Raji (cell line): Measurements from ENCODE around the gene TFIP11.

Source experiments
- POLR2A ChIP-seq: IDR thresholded peaks from 2 replicates; pipeline ENCODE4 v1.6.1; 2011; ENCODE audit warnings: low read depth, low read length, control low read depth; ENCODE audit not compliant: insufficient read depth

TFIP11 gene

DNA sequence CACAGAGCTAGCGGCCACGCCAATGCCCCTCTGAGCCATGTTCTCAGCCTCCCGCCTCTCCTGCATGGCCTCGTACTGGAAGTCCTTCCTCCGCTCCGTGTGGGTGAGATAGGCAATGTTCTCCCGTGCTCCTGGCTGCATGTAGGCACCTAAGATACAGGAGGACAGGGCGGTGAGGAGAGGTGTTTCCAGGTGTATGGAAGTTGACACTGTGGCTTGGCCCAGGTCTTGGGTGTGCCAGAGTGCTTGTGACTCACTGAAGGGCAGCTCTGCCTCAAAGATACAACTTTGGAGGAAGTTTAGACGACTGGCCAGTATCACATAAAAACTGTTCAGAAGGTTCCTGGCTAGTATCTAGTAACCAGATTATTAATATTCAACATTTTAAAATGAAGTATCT lies 20.1 kb downstream of the TFIP11 start:
- TF ChIP-seq POLR2A = no peak

DNA sequence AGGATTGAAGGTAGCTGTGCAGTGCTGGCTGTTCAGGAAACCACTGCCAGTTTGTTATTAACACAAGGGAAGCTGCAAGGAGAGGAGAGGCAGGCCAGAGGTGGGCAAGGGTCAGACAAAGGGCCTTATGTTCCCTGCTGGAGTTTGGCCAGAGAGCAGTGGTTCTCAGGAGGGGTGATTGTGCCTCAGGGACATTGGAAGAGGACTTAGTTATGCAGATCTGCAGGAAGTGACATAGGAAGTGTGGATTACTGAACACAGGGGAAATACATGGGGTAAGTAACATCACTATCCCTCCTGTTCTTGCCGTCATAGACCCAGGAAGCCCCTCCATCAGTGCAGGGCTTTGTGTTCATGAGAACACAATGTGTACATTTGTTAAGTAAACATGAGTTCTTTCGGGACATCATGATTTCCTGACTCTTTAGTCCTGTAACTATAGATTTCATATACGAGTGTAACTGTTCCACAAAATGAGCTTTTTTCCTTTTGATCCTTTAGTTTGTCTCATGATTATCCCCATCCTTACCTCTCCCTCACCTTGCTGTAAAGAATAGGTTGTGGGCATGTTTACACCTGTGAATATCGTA lies 22.7 kb downstream of the TFIP11 start:
- no peak for TF ChIP-seq POLR2A

DNA sequence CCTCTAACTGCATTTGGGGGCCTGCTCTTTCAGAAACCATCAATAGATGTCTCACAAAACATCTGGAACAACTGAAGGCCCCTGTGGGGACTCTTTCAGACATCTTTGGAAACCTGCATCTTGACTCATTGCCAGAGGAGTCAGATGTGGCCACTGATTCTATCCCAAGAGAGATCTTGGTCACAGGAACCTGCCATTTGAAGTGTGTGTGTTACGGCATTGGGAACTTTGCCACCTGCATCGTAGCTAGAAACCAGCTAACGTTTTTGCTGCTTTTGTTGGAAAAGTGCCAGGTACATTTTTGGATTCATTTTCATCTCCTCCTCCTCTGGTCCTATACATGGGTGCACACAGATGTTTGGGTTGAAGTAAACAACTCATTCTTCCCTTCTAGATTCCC lies 24.3 kb downstream of the TFIP11 start:
- no peak for TF ChIP-seq POLR2A

DNA sequence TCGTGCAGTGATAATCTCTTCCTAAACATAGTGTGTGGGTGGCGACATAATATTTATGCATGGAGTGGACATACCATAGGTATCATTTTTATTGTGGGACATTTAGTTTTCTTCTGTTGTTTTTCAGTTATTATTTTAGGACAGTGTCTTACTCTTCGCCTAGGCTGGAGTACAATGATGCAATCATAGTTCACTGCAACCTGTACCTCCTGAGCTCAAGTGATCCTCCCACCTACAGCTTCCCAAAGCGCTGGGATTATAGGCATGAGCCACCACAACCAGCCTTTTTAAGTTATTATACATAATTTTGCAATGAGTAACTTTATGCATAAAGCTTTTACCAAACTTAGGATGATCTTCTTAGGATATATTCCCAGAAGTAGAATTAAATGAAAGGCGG lies 25.9 kb downstream of the TFIP11 start:
- no peak for TF ChIP-seq POLR2A

DNA sequence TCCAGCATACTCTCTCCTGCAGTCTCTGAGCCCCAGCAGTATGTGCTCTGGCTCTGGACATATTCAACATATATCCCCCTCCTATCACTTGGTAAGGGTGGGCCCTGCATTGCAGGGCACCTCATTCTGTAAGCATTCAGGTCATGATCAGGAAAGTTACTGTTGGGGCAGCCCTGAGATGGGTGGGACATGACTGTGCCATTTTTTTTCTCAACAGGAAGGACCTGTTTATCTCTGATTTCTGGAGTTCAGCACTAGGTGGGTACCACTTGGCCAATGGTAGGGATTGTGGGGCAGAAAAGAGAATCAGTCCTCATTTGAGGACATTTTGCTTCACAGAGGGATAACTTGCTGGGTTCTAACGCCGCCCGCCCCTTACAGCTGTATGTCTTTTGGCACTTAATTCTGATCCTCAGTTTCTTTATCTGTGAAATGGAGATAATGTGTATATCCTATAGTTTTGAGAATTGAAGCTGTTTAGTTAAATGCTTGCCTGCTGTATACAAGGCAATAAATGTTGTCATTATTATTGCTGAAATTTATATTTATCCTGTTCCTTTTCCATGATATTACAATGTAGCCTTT lies 26.4 kb downstream of the TFIP11 start:
- TF ChIP-seq POLR2A = no peak

DNA sequence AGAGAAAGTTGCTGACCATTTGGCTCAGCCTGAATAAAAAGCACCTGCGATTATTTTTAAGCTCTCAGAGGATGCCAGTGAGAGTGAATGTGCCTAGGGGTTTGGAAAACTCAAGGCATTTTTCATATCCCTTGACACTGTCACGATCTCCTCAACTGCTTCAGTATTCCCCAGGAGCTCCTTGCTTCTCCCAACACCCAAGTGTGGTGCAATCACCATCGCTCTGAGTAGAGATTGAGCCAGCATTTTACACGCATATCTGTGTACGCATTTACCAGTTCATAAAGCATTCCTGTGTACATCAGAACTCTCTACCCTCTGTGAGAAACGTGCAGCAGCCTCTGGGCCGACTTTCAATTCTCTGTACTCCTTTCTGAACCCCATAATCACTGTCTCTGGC lies 27.3 kb downstream of the TFIP11 start:
- TF ChIP-seq POLR2A = no peak

DNA sequence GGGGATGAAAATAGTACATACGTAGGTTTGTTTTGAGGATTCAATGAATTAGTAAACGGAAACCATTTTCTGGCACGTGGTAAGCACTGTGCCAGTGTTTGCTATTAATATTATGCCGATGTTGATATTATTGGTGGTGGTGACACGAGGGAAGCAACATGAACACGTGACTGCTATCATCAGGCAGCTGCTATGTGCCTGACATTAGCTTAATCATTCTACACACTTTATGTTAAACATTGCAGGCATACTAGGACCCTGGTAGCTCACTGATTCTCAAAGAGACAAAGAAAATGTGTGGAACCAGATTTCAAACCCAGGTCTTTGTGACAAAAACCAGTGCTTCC lies 27.9 kb downstream of the TFIP11 start:
- no peak for TF ChIP-seq POLR2A

DNA sequence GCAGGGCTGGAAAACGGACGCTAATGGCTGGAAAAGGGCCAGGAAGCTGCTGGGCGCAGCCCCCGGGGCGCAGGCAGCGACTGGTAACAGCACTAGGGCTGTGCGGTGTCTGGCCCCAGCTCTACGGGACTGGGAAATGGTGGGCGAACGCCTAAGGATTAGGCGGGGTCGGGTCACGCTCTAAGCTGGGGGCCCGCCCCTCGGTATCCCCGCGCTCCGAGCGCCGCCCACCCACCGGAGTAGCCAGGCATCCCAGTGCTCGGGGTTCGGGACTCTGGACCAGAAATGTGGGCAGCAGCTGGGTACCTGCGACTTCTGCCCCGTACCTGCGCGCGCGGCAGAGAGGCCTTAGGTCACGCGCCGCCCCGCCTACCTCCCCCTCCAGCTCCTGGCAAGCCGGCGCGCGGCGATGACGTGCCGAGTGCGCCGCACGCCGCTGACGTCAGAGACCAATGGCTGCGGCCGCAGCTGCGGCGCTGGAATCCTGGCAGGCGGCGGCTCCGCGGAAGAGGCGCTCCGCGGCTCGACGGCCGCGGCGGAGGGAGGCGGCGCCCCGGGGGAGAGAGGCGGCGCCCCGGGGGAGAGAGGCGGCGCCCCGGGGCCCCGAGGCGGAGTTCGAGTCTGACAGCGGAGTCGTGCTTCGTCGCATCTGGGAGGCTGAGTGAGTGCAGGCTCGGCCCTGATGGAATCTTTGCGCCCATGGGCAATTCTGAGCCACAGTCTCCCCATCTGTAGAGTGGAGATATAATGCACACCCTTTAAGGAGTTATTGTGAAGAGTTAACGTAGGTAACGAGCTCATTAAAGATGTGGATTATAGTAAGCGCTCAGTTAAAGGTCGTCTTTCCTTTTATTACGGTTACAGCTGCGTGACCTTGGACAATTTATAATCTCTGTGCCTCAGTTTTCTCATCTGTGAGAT lies 28.6 kb downstream of the TFIP11 start, which contains the start of the genes HPS4 and SRRD:
Gene HPS4, minus strand, starts transcription at position 345 of the 921 bp plus-strand sequence. CDS start 2,021 bp downstream, outside the sequence.
Gene SRRD, plus strand, starts transcription at position 439 of the 921 bp plus-strand sequence. Its CDS starts 14 bp downstream, at position 453.
- peak; percentile 87 for TF ChIP-seq POLR2A

DNA sequence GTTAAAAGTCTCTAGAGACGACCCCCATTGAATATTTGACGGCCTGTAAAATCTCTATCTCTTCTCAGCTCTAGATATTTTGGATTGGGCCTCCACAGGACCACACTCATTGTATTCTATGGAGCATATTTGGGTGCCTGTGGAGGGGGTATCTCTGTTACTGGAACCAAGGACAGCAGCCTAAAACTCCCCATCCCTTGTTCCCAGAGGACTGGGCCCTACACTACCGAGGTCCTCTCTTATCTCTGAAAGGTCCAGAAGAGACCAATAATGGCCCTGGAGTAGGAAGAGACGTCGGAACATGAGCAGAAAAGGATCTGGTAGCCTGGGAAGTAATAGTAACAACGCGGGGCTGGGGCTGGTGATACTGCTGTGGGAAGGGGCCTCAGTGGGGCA lies 29.2 kb downstream of the TFIP11 start:
- TF ChIP-seq POLR2A = no peak

DNA sequence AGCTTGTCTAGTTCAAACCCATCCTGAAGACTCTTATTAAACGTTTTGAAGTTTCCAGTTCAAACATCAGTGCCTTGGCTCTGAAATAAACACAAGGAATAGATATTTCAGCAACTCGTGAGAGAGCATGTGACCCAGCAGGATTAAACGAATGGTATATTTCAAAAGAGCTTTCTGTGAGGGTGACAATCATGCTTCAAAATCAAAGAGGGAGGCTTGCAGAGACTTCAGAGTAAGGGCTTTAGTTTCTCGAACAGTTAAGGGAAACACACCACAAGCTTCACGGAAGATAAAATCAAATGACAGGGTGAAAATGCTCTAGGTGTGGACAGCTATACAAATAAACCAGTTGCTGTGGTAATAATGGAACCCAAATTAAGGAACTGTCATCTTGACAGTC lies 30.1 kb downstream of the TFIP11 start:
- TF ChIP-seq POLR2A = no peak

DNA sequence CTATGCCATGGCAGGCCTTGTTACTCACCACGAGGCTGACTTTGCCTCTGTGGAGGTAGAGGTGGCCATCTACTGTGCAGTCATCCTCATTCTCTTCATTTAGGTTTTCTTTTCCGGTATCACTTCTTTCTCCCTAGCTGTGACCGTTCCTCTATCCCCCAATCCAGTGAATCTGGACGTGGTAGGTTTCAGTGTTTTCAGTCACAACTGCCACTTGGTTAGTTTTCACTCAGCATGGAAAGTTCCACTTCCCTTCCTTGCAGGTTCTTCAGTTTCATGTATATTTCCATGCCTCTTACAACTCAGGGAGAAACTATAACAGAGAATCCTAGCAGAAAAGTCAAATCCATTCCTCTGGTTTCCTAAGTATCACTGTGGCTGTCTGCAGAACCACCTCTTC lies 30.6 kb downstream of the TFIP11 start:
- no peak for TF ChIP-seq POLR2A

DNA sequence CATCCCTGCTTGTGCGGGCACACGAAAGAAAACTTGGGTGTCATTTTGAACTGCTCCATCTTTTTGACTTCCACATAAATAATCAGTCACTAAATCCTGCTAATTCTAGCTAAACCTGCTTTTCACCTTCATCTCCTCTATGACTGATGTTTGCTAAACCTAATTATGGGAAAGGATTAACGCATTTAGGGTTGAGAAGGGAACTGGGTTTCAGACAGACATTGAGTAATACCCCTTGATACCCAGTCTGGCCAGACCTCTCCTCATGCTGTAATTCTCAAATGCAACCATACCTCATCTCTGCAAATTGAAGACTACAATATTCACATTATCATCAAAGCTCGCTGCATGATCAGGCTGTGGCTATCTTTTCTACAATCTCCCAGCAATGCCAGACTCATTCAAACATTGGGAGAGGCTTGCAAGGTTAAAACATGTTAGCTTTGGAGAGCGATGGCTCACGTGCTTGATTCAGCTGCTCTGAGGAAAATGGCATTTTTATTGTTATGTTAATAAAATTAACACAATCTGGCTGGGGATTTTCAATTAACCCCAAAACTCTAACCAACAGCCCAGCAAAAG lies 31.1 kb downstream of the TFIP11 start:
- no peak for TF ChIP-seq POLR2A

DNA sequence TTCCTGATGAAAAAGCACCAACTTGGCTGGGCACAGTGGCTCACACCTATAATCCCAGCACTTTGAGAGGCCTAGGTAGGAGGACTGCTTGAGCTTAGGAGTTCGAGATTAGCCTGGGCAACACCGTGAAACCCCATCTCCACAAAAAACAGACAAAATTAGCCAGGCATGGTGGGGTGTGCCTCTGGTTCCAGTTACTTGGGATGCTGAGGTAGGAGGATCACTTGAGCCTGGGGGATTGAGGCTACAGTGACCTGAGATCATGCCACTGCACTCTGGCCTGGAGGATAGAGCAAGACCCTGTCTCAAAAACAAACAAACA lies 31.7 kb downstream of the TFIP11 start:
- no peak for TF ChIP-seq POLR2A

DNA sequence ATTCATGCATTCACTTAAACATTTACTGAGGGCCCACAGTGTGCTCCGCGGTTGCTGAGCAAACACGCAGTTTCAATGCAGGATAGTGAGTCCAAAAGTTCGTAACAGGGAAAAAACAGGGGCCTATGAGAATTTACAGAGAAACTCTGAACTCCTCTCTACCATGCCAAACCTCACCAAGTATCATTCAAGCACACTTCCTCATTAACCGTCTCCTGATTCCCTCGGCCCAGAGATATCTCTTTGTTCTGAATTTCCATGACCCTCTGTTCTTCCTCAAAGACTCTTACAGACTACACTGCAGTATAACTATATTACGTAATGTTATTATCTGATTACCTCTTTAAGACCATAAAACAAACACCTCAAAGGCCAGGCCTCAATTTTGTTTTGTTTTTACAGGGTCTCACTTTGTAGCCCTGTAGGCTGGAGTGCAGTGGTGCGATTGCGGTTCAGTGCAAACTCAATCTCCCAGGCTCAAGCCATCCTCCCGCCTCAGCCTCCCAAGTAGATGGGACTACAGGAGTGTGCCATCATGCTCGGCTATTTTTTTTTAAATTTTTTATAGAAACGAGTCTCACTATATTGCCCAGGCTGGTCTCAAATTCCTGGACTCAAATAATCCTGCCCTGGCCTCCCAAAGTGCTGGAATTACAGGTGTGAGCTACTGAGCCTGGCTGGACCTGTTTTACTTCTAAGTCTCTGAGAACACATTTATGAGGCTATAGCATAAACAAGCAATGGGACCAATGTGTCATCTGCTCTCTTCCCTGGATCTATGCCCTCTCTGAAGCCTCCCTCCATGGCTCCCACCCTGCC lies 32.3 kb downstream of the TFIP11 start:
- no peak for TF ChIP-seq POLR2A
